AG04450 (cell line): ENCODE results near the gene INTS7. TPM values are rescaled to one million over a fixed set of nuclear protein-coding genes. Genes with fewer than 3 reads are reported as not detected.

Experiments
- CTCF ChIA-PET: fragments of 300-600, 350-600 bp; formaldehyde crosslinking; extraction: SDS; loops from one replicate; lab custom pipeline; 2022; ENCODE audit warnings: antibody characterized with exemption, inconsistent platforms; lab: Charles Lee
- POLR2A ChIA-PET: fragments of 350-600 bp; formaldehyde crosslinking; extraction: SDS; loops from one replicate; lab custom pipeline; 2021; ENCODE audit warnings: antibody characterized with exemption, inconsistent platforms; lab: Yijun Ruan, JAX
- DNase-seq: peaks from one replicate; pipeline ENCODE4 v3.0.0-alpha.2; 2011; ENCODE audit warnings: low read depth, low spot score
- H3K27ac ChIP-seq: one replicate; pipeline ENCODE4 v1.5.1; 2012; ENCODE audit warnings: low read depth, low read length, control low read depth
- H3K27me3 ChIP-seq: one replicate; pipeline ENCODE4 v1.6.0; 2012; ENCODE audit warnings: low read length; ENCODE audit not compliant: control insufficient read depth, insufficient read depth
- H3K4me3 ChIP-seq: 2 replicates; pipeline ENCODE4 v1.5.1; 2011; ENCODE audit warnings: mild to moderate bottlenecking, low read depth, low read length, control low read depth
- H3K9me3 ChIP-seq: 2 replicates; pipeline ENCODE4 v1.5.1; 2012; ENCODE audit warnings: low read length; ENCODE audit not compliant: control insufficient read depth, insufficient read depth
- polyA plus RNA-seq: library from polyadenylated mRNA; depleted of rRNA; stranded (reverse); fragments of >200 nt; gene quantifications from 2 replicates; pipeline ENCODE4 v1.2.3, GENCODE V29; 2011
- TF ChIP-seq, protein P1 (sequence below): IDR thresholded peaks from 2 replicates; pipeline ENCODE4 v1.5.1; 2011; ENCODE audit warnings: low read depth, low read length, control low read depth, inconsistent platforms

The INTS7 gene
- polyA plus RNA-seq, 1 experiment = 20.1 TPM

- no peak overlapping the region for H3K4me3 ChIP-seq
- POLR2A ChIA-PET = no interaction called here
- no peak overlapping the region for H3K27ac ChIP-seq
- TF ChIP-seq, protein P1, sequence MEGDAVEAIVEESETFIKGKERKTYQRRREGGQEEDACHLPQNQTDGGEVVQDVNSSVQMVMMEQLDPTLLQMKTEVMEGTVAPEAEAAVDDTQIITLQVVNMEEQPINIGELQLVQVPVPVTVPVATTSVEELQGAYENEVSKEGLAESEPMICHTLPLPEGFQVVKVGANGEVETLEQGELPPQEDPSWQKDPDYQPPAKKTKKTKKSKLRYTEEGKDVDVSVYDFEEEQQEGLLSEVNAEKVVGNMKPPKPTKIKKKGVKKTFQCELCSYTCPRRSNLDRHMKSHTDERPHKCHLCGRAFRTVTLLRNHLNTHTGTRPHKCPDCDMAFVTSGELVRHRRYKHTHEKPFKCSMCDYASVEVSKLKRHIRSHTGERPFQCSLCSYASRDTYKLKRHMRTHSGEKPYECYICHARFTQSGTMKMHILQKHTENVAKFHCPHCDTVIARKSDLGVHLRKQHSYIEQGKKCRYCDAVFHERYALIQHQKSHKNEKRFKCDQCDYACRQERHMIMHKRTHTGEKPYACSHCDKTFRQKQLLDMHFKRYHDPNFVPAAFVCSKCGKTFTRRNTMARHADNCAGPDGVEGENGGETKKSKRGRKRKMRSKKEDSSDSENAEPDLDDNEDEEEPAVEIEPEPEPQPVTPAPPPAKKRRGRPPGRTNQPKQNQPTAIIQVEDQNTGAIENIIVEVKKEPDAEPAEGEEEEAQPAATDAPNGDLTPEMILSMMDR = no peak
- no peak for DNase-seq
- CTCF ChIA-PET = no interaction called here
- no peaks in the 10 kb centered on the region for H3K27me3 ChIP-seq
- H3K9me3 ChIP-seq = no peaks in the 10 kb centered on the region
These were observed 32.4 kb upstream of the INTS7 start for GRCh38 chr1:212067787-212068186.

DNA sequence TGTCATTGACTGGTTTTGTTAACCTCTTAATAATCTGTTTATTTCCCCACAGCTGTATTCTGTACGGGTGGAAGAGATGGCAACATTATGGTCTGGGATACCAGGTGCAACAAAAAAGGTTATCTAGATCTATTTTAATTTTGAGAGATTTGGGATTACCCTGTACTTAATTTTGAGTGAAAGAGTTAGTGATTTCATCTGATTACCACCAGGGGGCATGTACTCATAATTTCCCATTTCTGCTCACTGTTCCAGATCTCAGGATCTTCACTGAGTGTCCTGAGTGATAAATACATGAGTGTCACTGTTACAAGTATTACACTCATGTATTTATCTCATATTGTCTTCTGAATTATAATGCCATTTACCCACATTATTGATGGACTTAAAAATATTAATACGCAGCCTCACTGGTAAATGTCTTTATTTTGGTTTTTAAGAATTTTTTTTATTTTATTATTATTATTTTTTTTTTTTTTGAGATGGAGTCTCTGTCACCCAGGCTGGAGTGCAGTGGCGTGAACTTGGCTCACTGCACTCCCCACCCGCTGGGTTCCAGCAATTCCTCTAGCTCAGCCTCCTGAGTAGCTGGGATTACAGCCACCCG, 27.6 kb upstream of the INTS7 start:
- peak; percentile 13 for DNase-seq
- no peaks in the 10 kb centered on the region for H3K27me3 ChIP-seq
- TF ChIP-seq, protein P1 = peak; percentile 69
- ChIA-PET POLR2A (interaction anchor here (0.7 kb wide), 1 partner anchor 21 kb away, joined by 4 read pairs; no protein-coding TSS in a partner anchor), CTCF (interaction anchor here (0.6 to 6.2 kb wide), 46 partner anchors 9 to 403 kb away, joined by 3 to 214 read pairs (median 4); partner anchors contain the start of genes DTL, INTS7 and NENF)
- H3K4me3 ChIP-seq = no peak overlapping the region
- no peaks in the 10 kb centered on the region for H3K9me3 ChIP-seq
- H3K27ac ChIP-seq = no peak overlapping the region

DNA sequence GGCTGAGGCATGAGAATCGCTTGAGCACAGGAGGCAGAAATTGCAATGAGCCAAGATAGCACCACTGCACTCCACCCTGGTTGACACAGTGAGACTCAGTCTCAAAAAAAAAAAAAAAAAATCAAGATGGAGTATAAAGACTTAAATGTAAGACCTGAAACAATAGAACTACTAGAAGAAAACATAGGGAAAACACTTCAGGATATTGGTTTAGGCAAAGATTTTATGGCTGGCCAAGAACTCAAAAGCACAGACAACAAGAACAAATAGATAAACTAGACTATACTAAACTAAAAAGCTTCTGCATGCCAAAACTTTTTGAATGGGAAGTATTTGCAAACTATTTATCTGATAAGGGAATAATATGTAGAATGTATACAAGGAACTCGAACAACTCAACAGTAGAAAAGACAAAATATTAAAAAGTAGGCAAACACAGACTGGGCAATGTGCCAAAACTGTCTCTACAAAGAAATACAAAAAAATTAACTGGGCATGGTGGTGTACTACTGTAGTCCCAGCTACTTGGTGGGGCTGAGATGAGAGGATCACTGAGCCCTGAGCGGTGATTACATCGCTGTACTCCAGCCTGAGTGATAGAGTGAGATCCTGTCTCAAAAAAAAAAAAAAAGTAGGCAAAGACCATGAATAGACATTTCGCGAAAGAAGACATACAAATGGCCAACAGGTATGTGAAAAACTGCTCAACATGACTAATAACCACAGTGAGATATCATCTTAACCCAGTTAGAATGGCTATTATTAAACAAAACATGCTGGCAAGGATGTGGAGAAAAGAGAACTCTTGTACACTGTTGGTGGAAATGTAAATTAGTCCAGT, 25.5 kb upstream of the INTS7 start:
- ChIA-PET CTCF (interaction anchor here (1.7 to 2.6 kb wide), 5 partner anchors 10 to 395 kb away, joined by 6 to 20 read pairs (median 10); partner anchors contain the start of genes DTL and INTS7), POLR2A (no interaction called here)
- no peak for DNase-seq
- H3K27ac ChIP-seq = no peak overlapping the region
- no peaks in the 10 kb centered on the region for H3K27me3 ChIP-seq
- H3K4me3 ChIP-seq = no peak overlapping the region
- TF ChIP-seq, protein P1 = no peak
- no peaks in the 10 kb centered on the region for H3K9me3 ChIP-seq

- POLR2A ChIA-PET = no interaction called here
- CTCF ChIA-PET = interaction anchor here (0.7 to 1.2 kb wide), 4 partner anchors 9 to 21 kb away, joined by 3 to 9 read pairs (median 4); partner anchors contain the start of genes DTL and INTS7
These were observed 20.0 kb upstream of the INTS7 start for GRCh38 chr1:212055333-212055732.

More at GRCh38 chr1:212055333-212055732, 20.0 kb upstream of the INTS7 start:
- H3K9me3 ChIP-seq = no peaks in the 10 kb centered on the region
- no peak for DNase-seq
- H3K4me3 ChIP-seq = no peak overlapping the region
- no peaks in the 10 kb centered on the region for H3K27me3 ChIP-seq
- no peak overlapping the region for H3K27ac ChIP-seq
- TF ChIP-seq, protein P1 = no peak
